Gastroesophageal sphincter (tissue), 4 donors: ENCODE measurements around the gene AATK. TPM values are rescaled to one million over a fixed set of nuclear protein-coding genes. Genes with fewer than 3 reads are reported as not detected.

Source experiments
- ATAC-seq: fragments of 150-250 bp; one replicate; pipeline ENCODE4 v1.9.1; 2016; ENCODE audit warnings: mild to moderate bottlenecking, moderate library complexity
- H3K27ac ChIP-seq, 4 donors: fragments of 200-600 bp; sonication (generic) in 3 of 4; 1 replicate in 3 of 4; 2 replicates in 1 of 4; pipeline ENCODE4 v1.5.1; 2016 to 2019
- H3K27me3 ChIP-seq: fragments of 200-600 bp; sonication (generic); one replicate; pipeline ENCODE4 v1.5.1; 2019
- H3K36me3 ChIP-seq, 2 donors: fragments of 200-600 bp; sonication (generic); one replicate each; pipeline ENCODE4 v1.5.1; 2019; ENCODE audit warnings: control low read depth in 1 of 2
- H3K4me1 ChIP-seq, 3 donors: fragments of 200-600 bp; sonication (generic); 1 replicate in 2 of 3; 2 replicates in 1 of 3; pipeline ENCODE4 v1.5.1; 2016 to 2019; ENCODE audit warnings: control low read depth in 2 of 3
- H3K4me3 ChIP-seq, 2 donors: fragments of 200-600 bp; sonication (generic); one replicate each; pipeline ENCODE4 v1.5.1; 2019; ENCODE audit warnings: mild to moderate bottlenecking in 1 of 2, moderate library complexity in 1 of 2
- H3K9me3 ChIP-seq, 3 donors: fragments of 200-600 bp; sonication (generic); one replicate each; pipeline ENCODE4 v1.5.1; 2017 to 2019; ENCODE audit warnings: control low read depth in 2 of 3
- EP300 ChIP-seq: sonication (generic); formaldehyde crosslinking; IDR thresholded peaks from one replicate; pipeline ENCODE4 v1.6.1; 2017; ENCODE audit warnings: antibody characterized with exemption, mild to moderate bottlenecking
- POLR2A ChIP-seq, 2 donors: fragments of 450-650 bp; IDR thresholded peaks; one replicate each; pipeline ENCODE4 v1.6.1; 2017; ENCODE audit warnings: antibody characterized with exemption in 2 of 2, mild to moderate bottlenecking in 2 of 2, moderate library complexity in 1 of 2
- POLR2AphosphoS5 ChIP-seq: sonication (generic); formaldehyde crosslinking; IDR thresholded peaks from one replicate; pipeline ENCODE4 v1.6.1; 2017; ENCODE audit warnings: antibody characterized with exemption
- WGBS, 2 donors: methylation state at CpG; one replicate each; pipeline ENCODE4 v1.1.5; 2018; ENCODE audit warnings: low coverage in 1 of 2; 5-methylcytosine and 5-hydroxymethylcytosine counted together
- total RNA-seq, 4 donors: library from RNA; depleted of rRNA; stranded (reverse); fragments of >200 nt; gene quantifications; one replicate each; pipeline ENCODE4 v1.1.0, GENCODE V29; 2016
- TF ChIP-seq, protein P1 (sequence below), 4 experiments: fragments of 200-600 bp in 2 of 4; fragments of 450-650 bp in 2 of 4; sonication (generic) in 1 of 4; IDR thresholded peaks; one replicate each; pipeline ENCODE4 v1.5.1; 2017 to 2019; ENCODE audit warnings: antibody characterized with exemption in 4 of 4, mild to moderate bottlenecking in 2 of 4, moderate library complexity in 2 of 4

AATK gene
- total RNA-seq, 4 donors from 2014 or later: 14.5 to 28.0 (median 22.1) TPM

DNA sequence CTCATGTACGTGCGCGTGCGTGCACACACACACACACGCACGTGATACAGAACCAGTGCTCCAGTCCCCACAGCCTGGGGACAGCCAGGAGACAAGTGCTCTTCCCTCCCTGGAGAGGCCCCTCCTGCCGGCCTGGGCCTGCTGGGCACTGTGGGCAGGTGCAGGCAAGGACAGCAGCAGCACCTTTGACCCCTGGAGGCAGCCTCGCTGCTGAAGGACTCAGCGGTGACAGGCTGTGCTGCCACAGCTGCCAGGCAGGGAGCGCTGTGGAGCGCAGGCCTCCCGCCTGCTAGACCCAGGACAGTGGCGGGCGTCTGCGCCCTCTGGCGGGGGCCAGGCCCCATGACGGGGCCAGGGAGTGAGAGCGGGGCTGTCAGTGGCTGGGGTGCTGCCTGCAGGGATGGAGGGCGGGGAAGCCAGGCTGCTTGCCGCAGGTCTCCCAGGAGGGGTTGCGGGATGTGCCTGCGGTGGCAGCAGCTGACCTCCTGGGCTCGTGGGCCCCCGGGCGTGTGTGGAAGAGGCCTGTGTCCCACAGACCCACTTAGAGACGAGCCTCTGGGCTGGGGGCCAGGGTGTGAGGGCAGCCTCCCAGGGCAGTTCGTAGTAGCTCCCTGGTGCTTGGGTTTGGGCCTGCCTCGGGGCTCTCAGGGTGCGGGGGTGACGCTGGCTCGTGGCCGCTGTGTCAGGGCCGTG lies 64.3 kb downstream of the AATK start:
- Histone ChIP-seq H3K4me3 (no peak overlapping the region), H3K9me3 (no peaks in the 10 kb centered on the region), H3K4me1 (peaks cover 0 to 31% (median 17%) of the 10 kb centered on the region in 3 donors), H3K27me3 (no peaks in the 10 kb centered on the region), H3K36me3 (peaks cover 0 to 73% of the 10 kb centered on the region in 2 donors), H3K27ac (no peak overlapping the region)
- TF ChIP-seq EP300: no peak
- TF ChIP-seq, protein P1, sequence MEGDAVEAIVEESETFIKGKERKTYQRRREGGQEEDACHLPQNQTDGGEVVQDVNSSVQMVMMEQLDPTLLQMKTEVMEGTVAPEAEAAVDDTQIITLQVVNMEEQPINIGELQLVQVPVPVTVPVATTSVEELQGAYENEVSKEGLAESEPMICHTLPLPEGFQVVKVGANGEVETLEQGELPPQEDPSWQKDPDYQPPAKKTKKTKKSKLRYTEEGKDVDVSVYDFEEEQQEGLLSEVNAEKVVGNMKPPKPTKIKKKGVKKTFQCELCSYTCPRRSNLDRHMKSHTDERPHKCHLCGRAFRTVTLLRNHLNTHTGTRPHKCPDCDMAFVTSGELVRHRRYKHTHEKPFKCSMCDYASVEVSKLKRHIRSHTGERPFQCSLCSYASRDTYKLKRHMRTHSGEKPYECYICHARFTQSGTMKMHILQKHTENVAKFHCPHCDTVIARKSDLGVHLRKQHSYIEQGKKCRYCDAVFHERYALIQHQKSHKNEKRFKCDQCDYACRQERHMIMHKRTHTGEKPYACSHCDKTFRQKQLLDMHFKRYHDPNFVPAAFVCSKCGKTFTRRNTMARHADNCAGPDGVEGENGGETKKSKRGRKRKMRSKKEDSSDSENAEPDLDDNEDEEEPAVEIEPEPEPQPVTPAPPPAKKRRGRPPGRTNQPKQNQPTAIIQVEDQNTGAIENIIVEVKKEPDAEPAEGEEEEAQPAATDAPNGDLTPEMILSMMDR (IDR thresholded peaks at IDR 0.05): peak in 3 of 4 experiments; percentile 100
- TF ChIP-seq POLR2A (IDR thresholded peaks at IDR 0.05): no peak
- TF ChIP-seq POLR2AphosphoS5: no peak
- ATAC-seq: peak; percentile 73
- no CpG with 5 or more reads among the region's 33 CpGs for WGBS, 2 donors

DNA sequence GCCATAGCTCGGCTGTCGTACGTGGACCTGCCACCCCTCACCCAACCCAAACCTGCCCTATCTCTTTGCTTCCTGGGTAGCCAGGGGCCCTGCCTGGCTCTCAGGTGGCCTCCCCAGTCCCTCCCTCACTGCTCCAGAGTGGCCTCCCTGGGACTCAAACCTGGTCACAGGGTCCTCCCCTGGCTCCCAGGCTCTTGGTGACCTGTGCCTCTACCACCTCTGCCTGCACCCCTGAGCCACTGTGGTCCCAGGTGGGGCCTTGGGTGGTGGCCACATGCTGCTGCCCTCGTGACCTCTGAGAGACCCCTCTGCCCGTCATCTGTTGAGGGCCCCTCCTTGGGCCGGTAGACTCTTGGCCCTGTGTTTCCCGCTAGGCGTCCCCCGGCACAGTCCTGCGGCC lies 65.4 kb downstream of the AATK start:
- Histone ChIP-seq H3K4me3 (no peak overlapping the region), H3K36me3 (peaks cover 0 to 63% of the 10 kb centered on the region in 2 donors), H3K27me3 (no peaks in the 10 kb centered on the region), H3K9me3 (no peaks in the 10 kb centered on the region), H3K27ac (no peak overlapping the region), H3K4me1 (peaks cover 0 to 42% (median 28%) of the 10 kb centered on the region in 3 donors)
- TF ChIP-seq POLR2AphosphoS5 (no peak), POLR2A (IDR thresholded peaks at IDR 0.05) (no peak), EP300 (no peak)
- TF ChIP-seq, protein P1 (IDR thresholded peaks at IDR 0.05): no peak
- ATAC-seq: no peak
- 100% methylated on average over 2 of the region's 10 CpGs; no CpG with 5 or more reads in 1 of the 2 donors for WGBS, 2 donors

DNA sequence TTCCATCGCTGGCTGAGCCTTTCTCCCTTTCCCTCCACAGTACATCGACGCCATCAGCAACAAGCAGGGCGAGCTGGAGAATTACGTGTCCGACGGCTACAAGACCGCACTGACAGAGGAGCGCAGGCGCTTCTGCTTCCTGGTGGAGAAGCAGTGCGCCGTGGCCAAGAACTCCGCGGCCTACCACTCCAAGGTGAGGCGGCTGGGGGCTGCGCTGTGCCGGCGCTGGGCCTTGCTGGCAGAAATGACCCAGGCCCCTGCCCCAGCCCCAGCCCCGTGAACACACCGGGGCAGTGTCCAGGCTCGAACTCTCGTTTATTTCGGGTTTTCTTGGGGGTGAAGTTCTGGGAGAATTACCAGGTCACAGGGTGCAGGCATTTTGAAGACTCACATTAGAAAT lies 66.1 kb downstream of the AATK start:
- Histone ChIP-seq H3K4me3 (no peak overlapping the region), H3K27me3 (no peaks in the 10 kb centered on the region), H3K36me3 (peaks cover 0 to 55% of the 10 kb centered on the region in 2 donors), H3K9me3 (no peaks in the 10 kb centered on the region), H3K4me1 (peaks cover 0 to 50% (median 35%) of the 10 kb centered on the region in 3 donors), H3K27ac (no peak overlapping the region)
- TF ChIP-seq POLR2AphosphoS5 (no peak), EP300 (no peak), POLR2A (IDR thresholded peaks at IDR 0.05) (no peak)
- TF ChIP-seq, protein P1 (IDR thresholded peaks at IDR 0.05): no peak
- 93 to 96% methylated on average over 4 to 12 of the region's 23 CpGs for WGBS, 2 donors
- no peak for ATAC-seq

DNA sequence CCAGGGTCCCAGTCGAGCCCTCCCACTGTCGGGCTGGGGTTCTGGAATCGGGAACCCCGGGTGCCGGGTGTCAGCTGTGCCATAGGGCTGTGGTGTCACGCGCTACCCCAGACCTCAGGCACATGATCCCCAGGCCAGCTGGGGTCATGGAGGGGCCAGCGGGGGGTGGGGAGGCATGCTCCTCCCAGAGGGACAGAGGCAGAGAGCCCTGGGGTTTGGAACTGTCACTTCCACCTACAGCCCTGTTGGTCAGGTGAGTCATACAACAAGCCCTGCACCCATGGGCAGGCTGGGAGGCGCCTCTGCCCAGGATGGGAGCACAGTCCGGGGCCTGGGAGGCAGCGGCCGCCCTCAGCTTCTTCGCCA lies 68.1 kb downstream of the AATK start:
- TF ChIP-seq, protein P1 (IDR thresholded peaks at IDR 0.05): no peak
- TF ChIP-seq POLR2A (IDR thresholded peaks at IDR 0.05): no peak
- no peak for TF ChIP-seq EP300
- no peak for TF ChIP-seq POLR2AphosphoS5
- peak overlapping the region in 1 of 2 donors; percentile 33 for H3K4me3 ChIP-seq

More for the DNA sequence above, 68.1 kb downstream of the AATK start:
- Histone ChIP-seq H3K27ac (peak overlapping the region in 3 of 4 donors; percentile 69 to 84 (median 82)), H3K36me3 (peaks cover 0 to 35% of the 10 kb centered on the region in 2 donors), H3K4me1 (peaks cover 0 to 68% (median 39%) of the 10 kb centered on the region in 3 donors), H3K9me3 (no peaks in the 10 kb centered on the region), H3K27me3 (no peaks in the 10 kb centered on the region)
- 76% methylated on average over 4 of the region's 13 CpGs; no CpG with 5 or more reads in 1 of the 2 donors for WGBS, 2 donors
- no peak for ATAC-seq
